Lower leg skin (tissue), 4 donors: ENCODE results near the gene OR2A2. TPM values are rescaled to one million over a fixed set of nuclear protein-coding genes. Genes with fewer than 3 reads are reported as not detected.

Source experiments
- DNase-seq, 2 donors: peaks; one replicate each; pipeline ENCODE4 v3.0.0-alpha.2; 2019; ENCODE audit warnings: low spot score in 2 of 2
- H3K4me3 ChIP-seq: fragments of 200-600 bp; sonication (generic); 2 replicates; pipeline ENCODE4 v1.5.1; 2017; ENCODE audit warnings: mild to moderate bottlenecking, low read depth; ENCODE audit not compliant: poor library complexity, severe bottlenecking
- POLR2A ChIP-seq, 2 donors: fragments of 450-650 bp; IDR thresholded peaks; one replicate each; pipeline ENCODE4 v1.6.1; 2016 to 2017; ENCODE audit warnings: antibody characterized with exemption in 2 of 2, mild to moderate bottlenecking in 1 of 2, moderate library complexity in 1 of 2
- WGBS, 2 donors: methylation state at CpG; one replicate each; pipeline ENCODE4 v1.1.5; 2018; 5-methylcytosine and 5-hydroxymethylcytosine counted together
- intact Hi-C: fragments of 100-400 bp; cut with DNase I; formaldehyde crosslinking; loops from one replicate; pipeline ENCODE4 v1.15.0; 2023; ENCODE audit warnings: low total_unique reads
- total RNA-seq, 4 donors: library from RNA; depleted of rRNA; stranded (reverse); fragments of >200 nt; gene quantifications; one replicate each; pipeline ENCODE4 v1.1.0, GENCODE V29; 2016
- TF ChIP-seq, protein P1 (sequence below), 3 donors: fragments of 450-650 bp; IDR thresholded peaks; one replicate each; pipeline ENCODE4 v1.5.1; 2016; ENCODE audit warnings: antibody characterized with exemption in 3 of 3, mild to moderate bottlenecking in 3 of 3, moderate library complexity in 2 of 3

Gene OR2A2
- total RNA-seq, 4 donors from 2014 or later, result not detected

- no peak for DNase-seq
- intact Hi-C loops, result no loop called here
- TF ChIP-seq, protein P1, sequence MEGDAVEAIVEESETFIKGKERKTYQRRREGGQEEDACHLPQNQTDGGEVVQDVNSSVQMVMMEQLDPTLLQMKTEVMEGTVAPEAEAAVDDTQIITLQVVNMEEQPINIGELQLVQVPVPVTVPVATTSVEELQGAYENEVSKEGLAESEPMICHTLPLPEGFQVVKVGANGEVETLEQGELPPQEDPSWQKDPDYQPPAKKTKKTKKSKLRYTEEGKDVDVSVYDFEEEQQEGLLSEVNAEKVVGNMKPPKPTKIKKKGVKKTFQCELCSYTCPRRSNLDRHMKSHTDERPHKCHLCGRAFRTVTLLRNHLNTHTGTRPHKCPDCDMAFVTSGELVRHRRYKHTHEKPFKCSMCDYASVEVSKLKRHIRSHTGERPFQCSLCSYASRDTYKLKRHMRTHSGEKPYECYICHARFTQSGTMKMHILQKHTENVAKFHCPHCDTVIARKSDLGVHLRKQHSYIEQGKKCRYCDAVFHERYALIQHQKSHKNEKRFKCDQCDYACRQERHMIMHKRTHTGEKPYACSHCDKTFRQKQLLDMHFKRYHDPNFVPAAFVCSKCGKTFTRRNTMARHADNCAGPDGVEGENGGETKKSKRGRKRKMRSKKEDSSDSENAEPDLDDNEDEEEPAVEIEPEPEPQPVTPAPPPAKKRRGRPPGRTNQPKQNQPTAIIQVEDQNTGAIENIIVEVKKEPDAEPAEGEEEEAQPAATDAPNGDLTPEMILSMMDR (IDR thresholded peaks at IDR 0.05), result no peak
- TF ChIP-seq POLR2A (IDR thresholded peaks at IDR 0.05), result no peak
- H3K4me3 ChIP-seq, result no peak overlapping the region
- WGBS, 2 donors, result 49 to 52% methylated on average over 4 of the region's 4 CpGs
These were observed 22.7 kb upstream of the OR2A2 start for GRCh38 chr7:144086730-144087129.

DNA sequence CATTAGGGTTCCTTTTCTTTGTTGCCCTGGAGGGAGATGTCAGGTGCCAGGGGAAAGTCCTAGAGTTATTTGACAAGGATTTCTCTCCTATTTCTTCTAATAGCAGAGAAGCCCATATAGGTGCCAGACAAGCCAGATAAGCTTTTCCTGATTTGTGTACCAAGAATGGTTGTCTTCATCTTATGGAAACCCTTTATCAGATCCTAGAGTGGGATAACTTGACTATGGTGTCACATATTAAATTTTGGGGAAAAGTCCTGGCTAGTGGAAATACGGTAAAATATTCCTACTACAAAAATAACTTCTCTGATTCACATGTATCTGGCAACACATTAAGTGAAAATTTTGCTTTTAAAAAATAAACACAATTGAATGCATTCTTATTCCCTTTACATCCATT lies 22.2 kb upstream of the OR2A2 start:
- WGBS, 2 donors, result 50 to 66% methylated on average over 1 of the region's 1 CpG

DNA sequence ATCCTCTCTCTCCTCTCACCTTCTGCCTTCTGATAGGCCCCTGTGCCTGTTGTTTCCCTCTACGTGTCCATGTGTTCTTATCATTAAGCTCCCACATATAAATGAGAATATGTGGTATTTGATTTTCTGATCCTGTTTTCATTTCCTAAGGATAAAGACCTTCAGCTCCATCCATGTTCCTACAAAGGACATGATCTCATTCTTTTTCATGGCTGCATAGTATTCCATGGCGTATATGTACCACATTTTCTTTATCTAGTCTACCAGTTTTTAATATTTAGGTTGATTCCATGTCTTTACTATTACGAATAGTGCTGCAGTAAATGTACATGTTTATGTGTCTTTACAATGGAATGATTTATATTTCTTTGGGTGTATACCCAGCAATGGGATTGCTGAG lies 18.7 kb upstream of the OR2A2 start:
- no peak for DNase-seq
- TF ChIP-seq POLR2A (IDR thresholded peaks at IDR 0.05), result no peak
- TF ChIP-seq, protein P1 (IDR thresholded peaks at IDR 0.05), result no peak
- intact Hi-C loops, result no loop called here
- WGBS, 2 donors, result 89 to 94% methylated on average over 3 of the region's 3 CpGs
- H3K4me3 ChIP-seq, result no peak overlapping the region

More for the DNA sequence above, 22.2 kb upstream of the OR2A2 start:
- no peak for DNase-seq
- TF ChIP-seq POLR2A (IDR thresholded peaks at IDR 0.05), result no peak
- TF ChIP-seq, protein P1 (IDR thresholded peaks at IDR 0.05), result no peak
- H3K4me3 ChIP-seq, result no peak overlapping the region
- intact Hi-C loops, result no loop called here

GRCh38 chr7:144098776-144099175 lies 10.6 kb upstream of the OR2A2 start:
- no peak overlapping the region for H3K4me3 ChIP-seq
- intact Hi-C loops, result no loop called here
- no peak for DNase-seq
- TF ChIP-seq, protein P1 (IDR thresholded peaks at IDR 0.05), result no peak

DNA sequence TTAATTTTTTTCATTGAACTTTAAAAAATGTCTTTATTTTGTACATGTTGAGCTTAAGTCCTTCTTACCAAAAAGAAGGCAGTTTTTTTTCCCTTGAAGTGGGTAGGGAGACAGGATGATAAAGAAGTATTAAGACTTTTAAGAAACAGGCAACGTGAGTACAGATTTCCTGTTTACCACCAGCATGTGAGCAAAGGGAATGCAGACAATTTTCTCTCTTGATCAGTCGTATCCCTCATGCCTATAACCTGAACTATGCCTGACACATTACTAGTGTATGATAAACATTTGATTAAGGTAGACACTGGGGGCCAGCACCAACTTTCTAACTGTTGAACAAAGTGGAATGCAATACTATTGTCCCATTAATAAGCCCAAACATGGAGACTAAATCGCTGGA lies 8.8 kb upstream of the OR2A2 start:
- intact Hi-C loops, result no loop called here
- WGBS, 2 donors, result 53 to 59% methylated on average over 3 of the region's 3 CpGs
- TF ChIP-seq, protein P1 (IDR thresholded peaks at IDR 0.05), result no peak
- no peak for TF ChIP-seq POLR2A (IDR thresholded peaks at IDR 0.05)
- no peak for DNase-seq
- no peak overlapping the region for H3K4me3 ChIP-seq

- TF ChIP-seq POLR2A (IDR thresholded peaks at IDR 0.05), result no peak
- TF ChIP-seq, protein P1 (IDR thresholded peaks at IDR 0.05), result no peak
- intact Hi-C loops, result no loop called here
- DNase-seq, result no peak
- H3K4me3 ChIP-seq, result no peak overlapping the region
These were observed 7.3 kb upstream of the OR2A2 start for GRCh38 chr7:144102041-144102440.
